Measurements from ENCODE around the gene XPNPEP3.

XPNPEP3 gene

DNA sequence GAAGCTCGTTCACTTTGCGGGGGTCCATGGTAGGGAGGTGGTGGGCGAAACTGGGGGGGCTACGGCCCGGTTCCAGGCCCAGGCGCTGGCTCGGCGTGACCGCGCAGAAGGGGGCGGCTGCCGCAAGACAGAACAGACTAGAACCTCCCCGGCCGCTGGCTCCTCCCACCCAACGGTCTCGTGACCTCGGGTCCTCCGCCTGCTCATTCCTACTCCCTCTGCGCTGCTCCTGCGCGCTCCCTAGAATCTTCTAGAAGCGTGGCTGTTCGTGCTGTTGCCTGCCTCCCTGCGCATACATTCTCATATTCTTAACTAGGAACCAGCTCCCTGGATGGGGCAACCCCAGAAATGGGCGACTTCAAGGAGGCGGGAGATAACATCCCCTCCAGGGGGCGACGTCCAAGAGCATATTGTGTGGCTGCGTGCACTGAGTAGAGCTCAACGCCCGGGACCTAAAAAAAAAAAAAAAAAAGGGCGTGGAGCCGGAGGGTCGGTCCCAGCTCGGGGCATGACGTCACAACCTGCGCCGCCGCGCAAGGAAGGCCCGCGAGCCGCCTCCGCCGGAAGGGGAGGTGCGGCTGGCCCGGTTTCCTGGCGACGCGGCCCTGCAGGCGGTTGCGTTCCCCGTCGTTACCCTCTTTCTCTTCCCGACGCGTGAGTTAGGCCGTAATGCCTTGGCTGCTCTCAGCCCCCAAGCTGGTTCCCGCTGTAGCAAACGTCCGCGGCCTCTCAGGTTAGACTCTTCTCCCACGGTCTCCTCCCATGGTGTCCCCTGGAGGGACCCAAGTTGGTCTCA, at the start of gene XPNPEP3, which contains the start of gene ST13:
XPNPEP3 (plus strand) TSS at position 636 of the 796 bp plus-strand sequence; CDS start at position 670, 34 bp downstream.
ST13 (minus strand) TSS at position 127 of the 796 bp plus-strand sequence; CDS start at position 28, 99 bp downstream.
- DNase-seq (ENCODE audit: low read depth) = peak; percentile 98
- H3K4me3 ChIP-seq (ENCODE audit: low read depth, low read length) = peak within 1 kb of the TSS; percentile 98
- TF ChIP-seq, protein P1, sequence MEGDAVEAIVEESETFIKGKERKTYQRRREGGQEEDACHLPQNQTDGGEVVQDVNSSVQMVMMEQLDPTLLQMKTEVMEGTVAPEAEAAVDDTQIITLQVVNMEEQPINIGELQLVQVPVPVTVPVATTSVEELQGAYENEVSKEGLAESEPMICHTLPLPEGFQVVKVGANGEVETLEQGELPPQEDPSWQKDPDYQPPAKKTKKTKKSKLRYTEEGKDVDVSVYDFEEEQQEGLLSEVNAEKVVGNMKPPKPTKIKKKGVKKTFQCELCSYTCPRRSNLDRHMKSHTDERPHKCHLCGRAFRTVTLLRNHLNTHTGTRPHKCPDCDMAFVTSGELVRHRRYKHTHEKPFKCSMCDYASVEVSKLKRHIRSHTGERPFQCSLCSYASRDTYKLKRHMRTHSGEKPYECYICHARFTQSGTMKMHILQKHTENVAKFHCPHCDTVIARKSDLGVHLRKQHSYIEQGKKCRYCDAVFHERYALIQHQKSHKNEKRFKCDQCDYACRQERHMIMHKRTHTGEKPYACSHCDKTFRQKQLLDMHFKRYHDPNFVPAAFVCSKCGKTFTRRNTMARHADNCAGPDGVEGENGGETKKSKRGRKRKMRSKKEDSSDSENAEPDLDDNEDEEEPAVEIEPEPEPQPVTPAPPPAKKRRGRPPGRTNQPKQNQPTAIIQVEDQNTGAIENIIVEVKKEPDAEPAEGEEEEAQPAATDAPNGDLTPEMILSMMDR (conservative IDR thresholded peaks at IDR 0.05; ENCODE audit: low read depth, low read length) = peak; percentile 28

DNA sequence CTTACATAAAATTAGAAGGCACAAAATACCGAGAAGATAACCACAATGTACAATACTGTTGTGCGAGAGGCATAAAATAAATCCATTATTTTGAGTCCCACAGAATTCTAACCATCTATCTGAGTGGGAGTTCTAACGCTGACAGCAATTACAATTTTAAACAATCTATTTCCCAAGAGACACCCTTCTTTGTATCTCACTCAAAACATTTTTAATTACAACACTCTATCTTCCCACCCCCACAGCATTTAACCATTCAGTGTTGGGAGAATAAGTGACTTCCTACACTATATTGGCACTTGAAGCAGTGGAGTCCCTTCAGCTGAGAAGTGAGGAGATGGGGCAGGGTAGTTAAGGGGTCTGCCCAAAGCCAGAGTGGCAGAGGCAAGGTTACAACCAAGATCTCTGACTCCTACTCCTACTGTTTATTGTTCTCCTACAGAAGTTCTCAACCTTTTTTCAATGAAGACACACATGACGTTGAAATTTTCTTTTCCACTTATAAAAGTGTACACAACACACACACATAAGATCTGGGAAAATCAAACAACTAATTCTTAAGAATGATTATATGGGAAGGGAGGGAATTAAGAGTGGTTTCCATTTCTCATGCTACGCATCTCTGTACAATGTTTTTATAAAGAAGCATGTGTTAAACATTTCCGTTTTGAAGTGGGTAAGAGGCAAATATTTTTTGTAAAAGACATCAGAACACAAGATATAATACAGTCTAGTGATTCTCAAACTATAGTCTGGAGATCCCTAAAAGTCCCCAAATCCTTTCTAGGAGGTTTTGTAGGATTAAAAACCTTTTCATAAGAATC, 48.7 kb upstream of the XPNPEP3 start:
- DNase-seq (ENCODE audit: low read depth) = peak; percentile 52
- TF ChIP-seq, protein P1 (conservative IDR thresholded peaks at IDR 0.05; ENCODE audit: low read depth, low read length) = no peak
- no peak overlapping the region for H3K4me3 ChIP-seq (ENCODE audit: low read depth, low read length)

DNA sequence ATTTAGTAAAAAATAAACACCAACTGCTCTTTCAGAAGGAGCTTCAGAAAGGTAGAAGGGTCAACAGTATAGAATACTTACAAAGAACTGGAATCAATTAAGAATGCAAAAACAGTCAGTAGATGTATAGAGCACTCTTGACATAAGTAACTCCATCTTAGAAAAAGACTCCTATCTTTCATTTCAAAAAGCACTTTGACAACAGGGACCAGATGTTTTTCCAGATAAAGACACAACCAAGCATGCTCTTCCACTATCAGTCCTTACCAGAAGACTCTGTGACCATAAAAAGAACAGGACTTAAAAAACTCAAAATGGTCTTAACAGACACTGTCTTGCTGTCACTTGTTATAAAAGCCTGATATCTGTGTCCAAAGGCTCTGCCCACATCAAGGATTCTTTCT, 43.0 kb upstream of the XPNPEP3 start:
- TF ChIP-seq, protein P1 (conservative IDR thresholded peaks at IDR 0.05; ENCODE audit: low read depth, low read length) = no peak
- DNase-seq (ENCODE audit: low read depth) = no peak

DNA sequence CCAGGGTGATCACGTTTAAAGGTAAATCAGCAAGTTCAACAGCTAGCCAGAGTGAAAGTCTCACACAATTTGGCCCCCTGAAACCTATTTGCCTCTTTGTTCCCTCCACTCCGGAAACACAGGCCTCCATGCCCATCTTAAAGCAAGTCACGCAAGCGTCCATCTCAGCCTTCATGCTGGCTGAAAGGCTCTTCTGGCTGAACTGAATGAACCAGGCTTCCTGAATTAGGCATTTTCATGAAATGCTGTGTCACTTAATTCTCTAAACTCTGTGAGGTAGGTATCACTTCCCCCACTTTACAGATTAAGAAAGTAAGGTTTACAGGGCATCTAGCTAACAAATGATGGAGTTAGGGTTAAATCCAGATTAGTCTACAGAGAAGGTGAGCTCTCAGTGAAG, 39.2 kb upstream of the XPNPEP3 start:
- TF ChIP-seq, protein P1 (conservative IDR thresholded peaks at IDR 0.05; ENCODE audit: low read depth, low read length) = no peak
- H3K4me3 ChIP-seq (ENCODE audit: low read depth, low read length) = no peak overlapping the region
- DNase-seq (ENCODE audit: low read depth) = no peak

More for the DNA sequence above, 43.0 kb upstream of the XPNPEP3 start:
- H3K4me3 ChIP-seq (ENCODE audit: low read depth, low read length) = no peak overlapping the region

DNA sequence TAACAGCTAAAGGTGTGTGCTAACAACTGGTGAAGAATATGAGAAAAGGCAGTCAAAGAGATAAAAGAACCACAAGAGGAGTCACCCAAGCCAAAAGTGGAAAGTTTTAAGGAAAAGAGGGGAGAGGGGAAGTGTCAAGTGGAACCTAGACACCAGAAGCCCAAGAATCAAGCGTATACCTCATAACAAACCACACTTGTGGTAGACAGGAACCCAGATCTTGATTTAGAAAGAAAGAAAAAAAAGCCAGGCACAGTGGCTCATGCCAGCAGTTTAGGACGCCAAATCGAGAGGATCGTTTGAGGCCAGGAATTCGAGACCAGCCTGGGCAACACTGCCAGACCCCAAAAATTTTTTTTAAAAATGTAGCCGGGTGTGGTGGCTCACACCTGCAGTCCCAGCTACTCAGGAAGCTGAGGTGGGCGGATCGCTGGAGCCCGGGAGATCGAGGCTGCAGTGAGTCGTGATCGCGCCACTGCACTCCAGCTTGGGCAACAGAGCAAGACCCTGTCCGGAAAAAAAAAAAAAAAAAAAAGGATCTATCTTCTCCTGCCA, 38.7 kb upstream of the XPNPEP3 start:
- TF ChIP-seq, protein P1 (conservative IDR thresholded peaks at IDR 0.05; ENCODE audit: low read depth, low read length) = no peak
- DNase-seq (ENCODE audit: low read depth) = no peak
- peak overlapping the region; percentile 96 for H3K4me3 ChIP-seq (ENCODE audit: low read depth, low read length)

DNA sequence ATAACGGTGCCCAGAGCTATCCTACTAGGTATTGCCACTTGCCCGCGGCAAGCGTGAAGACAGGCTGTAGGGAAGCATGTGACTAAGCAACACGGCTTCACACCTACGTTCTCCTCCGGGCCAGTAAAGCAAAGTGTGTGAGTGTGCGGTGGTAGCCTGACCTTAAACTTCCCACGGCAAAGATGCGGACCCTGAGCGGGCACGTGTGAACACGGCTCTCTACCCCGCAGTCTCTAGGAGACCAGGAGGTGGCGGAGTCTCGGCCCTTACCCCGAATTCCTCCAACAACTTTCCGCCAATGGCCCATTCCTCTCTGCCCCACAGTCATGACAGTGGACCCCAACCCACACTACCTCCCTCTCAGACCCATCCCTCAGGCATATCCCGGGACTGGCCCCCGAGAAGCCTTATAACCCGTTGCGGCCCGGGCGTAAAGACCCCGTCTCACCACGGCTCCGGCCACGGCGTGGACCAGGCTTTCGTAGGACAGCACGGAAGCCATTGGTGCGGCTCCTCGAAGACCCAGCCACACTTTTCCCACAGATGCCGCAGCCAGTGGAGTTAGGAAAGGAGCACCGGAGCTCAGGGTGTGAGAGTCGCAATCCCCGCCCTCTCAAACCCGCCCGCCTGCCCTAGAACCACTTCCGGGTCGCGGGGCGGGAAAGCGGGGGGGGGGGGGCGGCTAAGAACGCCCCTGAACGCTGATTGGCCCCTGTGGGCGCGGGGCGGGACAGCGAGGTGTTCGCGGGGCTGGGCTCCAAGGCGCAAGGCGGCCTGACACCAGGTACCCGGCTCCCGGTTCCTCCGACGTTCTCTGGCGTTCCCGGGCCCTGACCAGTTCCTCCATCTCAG, 38.0 kb upstream of the XPNPEP3 start, which contains the start of gene SLC25A17:
SLC25A17 (minus strand) TSS at position 600 of the 852 bp plus-strand sequence; CDS start at position 502, 98 bp downstream.
- peak within 1 kb of the TSS; percentile 96 for H3K4me3 ChIP-seq (ENCODE audit: low read depth, low read length)
- peak; percentile 83 for DNase-seq (ENCODE audit: low read depth)
- TF ChIP-seq, protein P1 (conservative IDR thresholded peaks at IDR 0.05; ENCODE audit: low read depth, low read length) = peak; percentile 67
